A673 (cell line): ENCODE data around the gene DOCK4. TPM values are rescaled to one million over a fixed set of nuclear protein-coding genes. Genes with fewer than 3 reads are reported as not detected.

Source experiments
- BruUV-seq: library from RNA; stranded (reverse); fragments of 400-500 nt; replicated peaks from 2 replicates; lab custom pipeline; 2021; lab: Mats Ljungman, UMichigan
- CTCF ChIA-PET: fragments of 300-600 bp; sonication (Branson Sonifier 250); formaldehyde crosslinking; loops from one replicate; lab custom pipeline; 2022; ENCODE audit warnings: antibody characterized with exemption; lab: Charles Lee
- POLR2A ChIA-PET: fragments of 300-600 bp; sonication (Branson Sonifier 250); formaldehyde crosslinking; loops from one replicate; lab custom pipeline; 2022; ENCODE audit warnings: antibody characterized with exemption; ENCODE audit not compliant: low non-redundant PET; lab: Charles Lee
- DNase-seq: peaks from one replicate; pipeline ENCODE4 v3.0.0-alpha.2; 2015; ENCODE audit warnings: low spot score
- H3K27ac ChIP-seq: fragments of 200-600 bp; sonication (generic); 2 replicates; pipeline ENCODE4 v1.5.1; 2016; ENCODE audit warnings: mixed run types, low read depth, mild to moderate bottlenecking, mixed read lengths, antibody characterized with exemption, low read length; ENCODE audit not compliant: poor library complexity, severe bottlenecking
- H3K27me3 ChIP-seq: fragments of 200-600 bp; sonication (generic); replicated peaks from 2 replicates; pipeline ENCODE4 v1.6.1; 2017; ENCODE audit warnings: mixed run types, low read depth, mild to moderate bottlenecking, mixed read lengths, antibody characterized with exemption, low read length; ENCODE audit not compliant: insufficient read depth, poor library complexity
- H3K36me3 ChIP-seq: fragments of 200-600 bp; sonication (generic); 2 replicates; pipeline ENCODE4 v1.6.1; 2016; ENCODE audit warnings: mixed run types, mild to moderate bottlenecking, mixed read lengths, antibody characterized with exemption, low read length; ENCODE audit not compliant: insufficient read depth, poor library complexity, severe bottlenecking
- H3K4me1 ChIP-seq: fragments of 200-600 bp; sonication (generic); 2 replicates; pipeline ENCODE4 v1.6.1; 2017; ENCODE audit warnings: mixed run types, mild to moderate bottlenecking, mixed read lengths, antibody characterized with exemption, low read length; ENCODE audit not compliant: insufficient read depth, poor library complexity, severe bottlenecking
- H3K4me3 ChIP-seq: fragments of 200-600 bp; sonication (generic); 2 replicates; pipeline ENCODE4 v1.5.1; 2016; ENCODE audit warnings: low read depth, mixed run types, mild to moderate bottlenecking, mixed read lengths, low read length; ENCODE audit not compliant: poor library complexity, severe bottlenecking
- H3K9me3 ChIP-seq: fragments of 200-600 bp; sonication (generic); 2 replicates; pipeline ENCODE4 v1.6.1; 2016; ENCODE audit warnings: mixed run types, low read depth, mild to moderate bottlenecking, mixed read lengths, antibody characterized with exemption, low read length; ENCODE audit not compliant: poor library complexity, severe bottlenecking
- EZH2 ChIP-seq: fragments of 200-600 bp; sonication (generic); IDR thresholded peaks from 2 replicates; pipeline ENCODE4 v1.6.1; 2017; ENCODE audit warnings: borderline replicate concordance, low read depth, mild to moderate bottlenecking, mixed read lengths, antibody characterized with exemption, low read length; ENCODE audit not compliant: poor library complexity, severe bottlenecking
- intact Hi-C: fragments of 100-400 bp; cut with micrococcal nuclease; formaldehyde crosslinking; loops from one replicate; pipeline ENCODE4 v1.10.0; 2022; ENCODE audit not compliant: unreplicated experiment
- total RNA-seq: library from RNA; stranded (reverse); gene quantifications from 2 replicates; pipeline ENCODE4 v1.2.3, GENCODE V29; 2021
- TF ChIP-seq, protein P1 (sequence below): fragments of 300-800, 200-600 bp; sonication (generic); conservative IDR thresholded peaks from 2 replicates; pipeline ENCODE4 v1.5.1; 2017; ENCODE audit warnings: low read depth, mild to moderate bottlenecking, antibody characterized with exemption, low read length, moderate library complexity, mixed read lengths

Gene DOCK4
- total RNA-seq, 1 experiment from 2014 or later: 28.5 TPM

DNA sequence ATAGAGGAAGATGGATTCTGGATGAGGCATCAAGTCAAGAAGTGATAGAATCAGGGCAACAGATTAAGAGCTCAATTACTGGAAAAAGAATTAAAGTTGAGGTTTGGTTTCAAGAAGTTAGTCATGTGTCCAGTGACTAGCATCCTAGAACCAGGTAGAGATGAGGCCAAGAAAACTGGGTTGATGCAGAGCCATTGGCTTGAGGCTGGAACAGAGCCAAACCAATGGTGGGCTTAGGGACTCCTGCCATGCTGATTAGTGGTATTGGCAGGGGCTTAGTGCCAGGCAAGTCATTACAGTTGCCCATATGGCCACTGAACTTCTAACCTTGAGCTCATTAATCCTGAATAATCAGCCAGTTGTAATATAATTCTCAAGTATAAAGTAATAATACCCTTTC lies 18.8 kb upstream of the DOCK4 start:
- BruUV-seq: no TSS peak
- ChIA-PET CTCF (no interaction called here), POLR2A (no interaction called here)
- no peak overlapping the region for H3K27ac ChIP-seq
- intact Hi-C loops: no loop called here
- TF ChIP-seq, protein P1, sequence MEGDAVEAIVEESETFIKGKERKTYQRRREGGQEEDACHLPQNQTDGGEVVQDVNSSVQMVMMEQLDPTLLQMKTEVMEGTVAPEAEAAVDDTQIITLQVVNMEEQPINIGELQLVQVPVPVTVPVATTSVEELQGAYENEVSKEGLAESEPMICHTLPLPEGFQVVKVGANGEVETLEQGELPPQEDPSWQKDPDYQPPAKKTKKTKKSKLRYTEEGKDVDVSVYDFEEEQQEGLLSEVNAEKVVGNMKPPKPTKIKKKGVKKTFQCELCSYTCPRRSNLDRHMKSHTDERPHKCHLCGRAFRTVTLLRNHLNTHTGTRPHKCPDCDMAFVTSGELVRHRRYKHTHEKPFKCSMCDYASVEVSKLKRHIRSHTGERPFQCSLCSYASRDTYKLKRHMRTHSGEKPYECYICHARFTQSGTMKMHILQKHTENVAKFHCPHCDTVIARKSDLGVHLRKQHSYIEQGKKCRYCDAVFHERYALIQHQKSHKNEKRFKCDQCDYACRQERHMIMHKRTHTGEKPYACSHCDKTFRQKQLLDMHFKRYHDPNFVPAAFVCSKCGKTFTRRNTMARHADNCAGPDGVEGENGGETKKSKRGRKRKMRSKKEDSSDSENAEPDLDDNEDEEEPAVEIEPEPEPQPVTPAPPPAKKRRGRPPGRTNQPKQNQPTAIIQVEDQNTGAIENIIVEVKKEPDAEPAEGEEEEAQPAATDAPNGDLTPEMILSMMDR: no peak
- no peak for TF ChIP-seq EZH2
- no peaks in the 10 kb centered on the region for H3K9me3 ChIP-seq
- no peak overlapping the region for H3K4me3 ChIP-seq
- no peaks in the 10 kb centered on the region for H3K4me1 ChIP-seq
- H3K36me3 ChIP-seq: no peaks in the 10 kb centered on the region
- no peak for DNase-seq
- no peaks in the 10 kb centered on the region for H3K27me3 ChIP-seq

- Histone ChIP-seq H3K27ac (no peak overlapping the region), H3K27me3 (no peaks in the 10 kb centered on the region), H3K9me3 (no peaks in the 10 kb centered on the region), H3K36me3 (no peaks in the 10 kb centered on the region), H3K4me3 (no peak overlapping the region), H3K4me1 (no peaks in the 10 kb centered on the region)
- no TSS peak for BruUV-seq
- no peak for DNase-seq
- intact Hi-C loops: no loop called here
- POLR2A ChIA-PET: no interaction called here
- TF ChIP-seq, protein P1: no peak
- no peak for TF ChIP-seq EZH2
- CTCF ChIA-PET: no interaction called here
Measured at GRCh38 chr7:112224186-112224585, 18.0 kb upstream of the DOCK4 start.

GRCh38 chr7:112223310-112223709 lies 17.1 kb upstream of the DOCK4 start:
- H3K9me3 ChIP-seq: no peaks in the 10 kb centered on the region
- ChIA-PET POLR2A (no interaction called here), CTCF (interaction anchor here (0.7 kb wide), 1 partner anchor 460 kb away, joined by 3 read pairs; no protein-coding TSS in a partner anchor)
- BruUV-seq: no TSS peak
- TF ChIP-seq, protein P1: no peak
- no peak for TF ChIP-seq EZH2
- DNase-seq: no peak
- no peaks in the 10 kb centered on the region for H3K36me3 ChIP-seq
- intact Hi-C loops: no loop called here
- H3K27ac ChIP-seq: no peak overlapping the region
- H3K4me3 ChIP-seq: no peak overlapping the region
- H3K4me1 ChIP-seq: no peaks in the 10 kb centered on the region
- no peaks in the 10 kb centered on the region for H3K27me3 ChIP-seq
